Vagina (tissue), 2 donors: Measurements from ENCODE around the gene ONECUT3.

Experiments used
- POLR2A ChIP-seq, 2 donors: fragments of 450-650 bp; IDR thresholded peaks; one replicate each; pipeline ENCODE4 v1.6.1; 2017; ENCODE audit warnings: antibody characterized with exemption in 2 of 2, mild to moderate bottlenecking in 2 of 2, moderate library complexity in 2 of 2
- POLR2AphosphoS5 ChIP-seq, 2 donors: sonication (generic); formaldehyde crosslinking; IDR thresholded peaks; one replicate each; pipeline ENCODE4 v1.9.0; 2017; ENCODE audit warnings: antibody characterized with exemption in 2 of 2, mild to moderate bottlenecking in 2 of 2, low read depth in 1 of 2; ENCODE audit not compliant: insufficient read depth in 1 of 2
- TF ChIP-seq, protein P1 (sequence below), 3 experiments: fragments of 450-650 bp in 2 of 3; fragments of 200-600 bp in 1 of 3; sonication (generic) in 1 of 3; IDR thresholded peaks; one replicate each; pipeline ENCODE4 v1.5.1; 2017 to 2019; ENCODE audit warnings: antibody characterized with exemption in 3 of 3, mild to moderate bottlenecking in 2 of 3, moderate library complexity in 2 of 3

DNA sequence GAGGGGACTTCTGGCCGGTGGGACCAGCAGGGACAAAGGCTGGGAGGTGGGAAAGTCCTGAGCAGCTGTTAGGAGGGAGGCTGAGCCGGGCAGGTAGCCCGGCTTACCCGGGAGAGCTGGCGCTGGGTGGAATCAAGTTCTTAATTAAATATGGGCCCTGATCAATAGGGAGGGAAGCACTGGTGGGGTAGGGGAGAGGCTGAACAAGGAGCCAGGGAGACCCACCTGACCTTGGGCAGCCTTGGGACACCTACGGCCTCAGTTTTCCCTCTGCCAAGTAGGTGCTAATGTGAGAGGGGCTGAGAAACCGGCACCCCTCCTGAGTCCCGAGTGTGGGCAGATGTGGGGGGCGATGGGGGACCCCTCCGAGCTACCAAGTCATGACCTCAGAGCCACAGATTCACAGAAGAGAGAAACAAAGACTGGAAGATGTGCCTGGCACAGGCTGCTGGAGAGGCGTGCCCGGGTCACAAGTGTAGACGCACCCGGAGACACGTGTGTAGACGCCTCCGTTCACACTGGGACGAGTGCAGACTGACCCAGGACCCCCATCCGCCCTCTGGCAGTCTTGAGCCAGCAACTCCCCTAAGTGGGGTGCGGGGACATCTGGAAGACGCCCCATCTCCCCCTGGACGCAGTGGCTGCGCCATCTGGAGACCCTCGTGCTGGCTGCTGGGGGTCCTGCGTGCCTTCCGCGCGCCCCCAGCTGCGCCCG lies 8.4 kb downstream of the ONECUT3 start:
- TF ChIP-seq, protein P1, sequence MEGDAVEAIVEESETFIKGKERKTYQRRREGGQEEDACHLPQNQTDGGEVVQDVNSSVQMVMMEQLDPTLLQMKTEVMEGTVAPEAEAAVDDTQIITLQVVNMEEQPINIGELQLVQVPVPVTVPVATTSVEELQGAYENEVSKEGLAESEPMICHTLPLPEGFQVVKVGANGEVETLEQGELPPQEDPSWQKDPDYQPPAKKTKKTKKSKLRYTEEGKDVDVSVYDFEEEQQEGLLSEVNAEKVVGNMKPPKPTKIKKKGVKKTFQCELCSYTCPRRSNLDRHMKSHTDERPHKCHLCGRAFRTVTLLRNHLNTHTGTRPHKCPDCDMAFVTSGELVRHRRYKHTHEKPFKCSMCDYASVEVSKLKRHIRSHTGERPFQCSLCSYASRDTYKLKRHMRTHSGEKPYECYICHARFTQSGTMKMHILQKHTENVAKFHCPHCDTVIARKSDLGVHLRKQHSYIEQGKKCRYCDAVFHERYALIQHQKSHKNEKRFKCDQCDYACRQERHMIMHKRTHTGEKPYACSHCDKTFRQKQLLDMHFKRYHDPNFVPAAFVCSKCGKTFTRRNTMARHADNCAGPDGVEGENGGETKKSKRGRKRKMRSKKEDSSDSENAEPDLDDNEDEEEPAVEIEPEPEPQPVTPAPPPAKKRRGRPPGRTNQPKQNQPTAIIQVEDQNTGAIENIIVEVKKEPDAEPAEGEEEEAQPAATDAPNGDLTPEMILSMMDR (IDR thresholded peaks at IDR 0.05), result no peak
- TF ChIP-seq POLR2A (IDR thresholded peaks at IDR 0.05), result no peak
- TF ChIP-seq POLR2AphosphoS5 (IDR thresholded peaks at IDR 0.05; ENCODE audit: insufficient read depth in 1 of 2, low read depth in 1 of 2), result no peak
